Prostate gland (tissue), 2 donors: ENCODE results near the gene ARFGEF2. TPM values are rescaled to one million over a fixed set of nuclear protein-coding genes. Genes with fewer than 3 reads are reported as not detected.

Experiments
- DNase-seq: peaks from one replicate; pipeline ENCODE4 v3.0.0-alpha.2; 2019; ENCODE audit warnings: low spot score
- H3K27ac ChIP-seq, 2 donors: fragments of 200-600 bp; sonication (generic); 2 replicates each; pipeline ENCODE4 v1.5.1; 2017 to 2019
- H3K27me3 ChIP-seq: fragments of 200-600 bp; sonication (generic); replicated peaks from 2 replicates; pipeline ENCODE4 v1.5.1; 2019; ENCODE audit not compliant: insufficient read depth
- H3K36me3 ChIP-seq, 2 donors: fragments of 200-600 bp; sonication (generic); 1 replicate in 1 of 2; 2 replicates in 1 of 2; pipeline versions ENCODE4 v1.5.1 to v1.8.1; 2017 to 2019
- H3K4me1 ChIP-seq: fragments of 200-600 bp; sonication (generic); replicated peaks from 2 replicates; pipeline ENCODE4 v1.5.1; 2019
- H3K4me3 ChIP-seq, 2 donors: fragments of 200-600 bp; sonication (generic); 2 replicates each; pipeline ENCODE4 v1.5.1; 2017 to 2019
- H3K9me3 ChIP-seq: fragments of 200-600 bp; sonication (generic); 2 replicates; pipeline ENCODE4 v1.5.1; 2017
- POLR2A ChIP-seq: fragments of 450-650 bp; IDR thresholded peaks from one replicate; pipeline ENCODE4 v1.6.1; 2016; ENCODE audit warnings: antibody characterized with exemption, mild to moderate bottlenecking
- POLR2AphosphoS5 ChIP-seq: sonication (generic); formaldehyde crosslinking; IDR thresholded peaks from one replicate; pipeline ENCODE4 v1.6.1; 2017; ENCODE audit warnings: antibody characterized with exemption
- WGBS: methylation state at CpG from one replicate; pipeline ENCODE4 v1.1.5; 2018; 5-methylcytosine and 5-hydroxymethylcytosine counted together
- intact Hi-C: fragments of 100-400 bp; cut with DNase I; formaldehyde crosslinking; loops from one replicate; pipeline ENCODE4 v1.14.2; 2022
- total RNA-seq, 2 donors: library from RNA; depleted of rRNA; stranded (reverse); fragments of >200 nt; gene quantifications; one replicate each; pipeline ENCODE4 v1.1.0, GENCODE V29; 2016
- TF ChIP-seq, protein P1 (sequence below), 4 experiments: fragments of 200-600 bp in 2 of 4; fragments of 450-650 bp in 2 of 4; sonication (generic) in 2 of 4; IDR thresholded peaks; 1 replicate in 3 of 4; 2 replicates in 1 of 4; pipeline ENCODE4 v1.5.1; 2016 to 2019; ENCODE audit warnings: antibody characterized with exemption in 4 of 4, mild to moderate bottlenecking in 2 of 4, moderate library complexity in 2 of 4

The ARFGEF2 gene
- total RNA-seq, 2 donors from 2014 or later, result 36.3 to 51.6 TPM

DNA sequence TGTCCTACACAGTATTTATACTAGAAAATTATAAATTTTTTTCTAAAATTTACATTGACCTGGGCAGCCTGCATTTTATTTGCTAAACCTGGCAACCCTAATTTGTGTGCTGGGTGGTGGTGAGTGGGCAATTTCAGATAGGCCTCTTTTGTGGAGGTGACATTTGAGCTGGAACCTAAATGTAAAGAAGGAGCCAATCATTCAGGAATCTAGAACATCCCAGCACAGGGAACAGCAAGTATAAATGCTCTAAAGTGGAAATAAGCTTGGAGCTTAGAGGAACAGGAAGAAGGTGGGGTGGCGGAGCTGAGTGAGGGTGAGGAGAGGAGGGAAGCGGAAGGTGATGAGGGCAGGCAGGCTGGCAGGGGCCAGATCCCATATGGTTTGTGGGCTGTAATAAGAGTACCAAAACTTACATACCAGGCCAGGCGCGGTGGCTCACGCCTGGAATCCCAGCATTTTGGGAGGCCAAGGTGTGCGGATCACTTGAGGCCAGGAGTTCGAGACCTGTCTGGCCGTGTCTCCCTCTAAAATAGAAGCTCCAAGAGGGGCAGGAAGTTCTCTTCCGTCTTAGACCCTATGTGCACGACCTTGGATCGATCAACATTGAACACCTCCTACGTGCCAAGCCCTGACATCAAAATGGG lies 124.1 kb downstream of the ARFGEF2 start:
- Histone ChIP-seq H3K36me3 (no peaks in the 10 kb centered on the region), H3K4me3 (peak overlapping the region; percentile 94), H3K9me3 (no peaks in the 10 kb centered on the region), H3K4me1 (no peaks in the 10 kb centered on the region), H3K27me3 (no peaks in the 10 kb centered on the region), H3K27ac (peak overlapping the region; percentile 93 to 97)
- intact Hi-C loops, result no loop called here
- 13% methylated on average over 12 of the region's 12 CpGs for WGBS
- TF ChIP-seq, protein P1, sequence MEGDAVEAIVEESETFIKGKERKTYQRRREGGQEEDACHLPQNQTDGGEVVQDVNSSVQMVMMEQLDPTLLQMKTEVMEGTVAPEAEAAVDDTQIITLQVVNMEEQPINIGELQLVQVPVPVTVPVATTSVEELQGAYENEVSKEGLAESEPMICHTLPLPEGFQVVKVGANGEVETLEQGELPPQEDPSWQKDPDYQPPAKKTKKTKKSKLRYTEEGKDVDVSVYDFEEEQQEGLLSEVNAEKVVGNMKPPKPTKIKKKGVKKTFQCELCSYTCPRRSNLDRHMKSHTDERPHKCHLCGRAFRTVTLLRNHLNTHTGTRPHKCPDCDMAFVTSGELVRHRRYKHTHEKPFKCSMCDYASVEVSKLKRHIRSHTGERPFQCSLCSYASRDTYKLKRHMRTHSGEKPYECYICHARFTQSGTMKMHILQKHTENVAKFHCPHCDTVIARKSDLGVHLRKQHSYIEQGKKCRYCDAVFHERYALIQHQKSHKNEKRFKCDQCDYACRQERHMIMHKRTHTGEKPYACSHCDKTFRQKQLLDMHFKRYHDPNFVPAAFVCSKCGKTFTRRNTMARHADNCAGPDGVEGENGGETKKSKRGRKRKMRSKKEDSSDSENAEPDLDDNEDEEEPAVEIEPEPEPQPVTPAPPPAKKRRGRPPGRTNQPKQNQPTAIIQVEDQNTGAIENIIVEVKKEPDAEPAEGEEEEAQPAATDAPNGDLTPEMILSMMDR (IDR thresholded peaks at IDR 0.05), result no peak
- TF ChIP-seq POLR2AphosphoS5 (no peak), POLR2A (no peak)
- peak; percentile 5 for DNase-seq

DNA sequence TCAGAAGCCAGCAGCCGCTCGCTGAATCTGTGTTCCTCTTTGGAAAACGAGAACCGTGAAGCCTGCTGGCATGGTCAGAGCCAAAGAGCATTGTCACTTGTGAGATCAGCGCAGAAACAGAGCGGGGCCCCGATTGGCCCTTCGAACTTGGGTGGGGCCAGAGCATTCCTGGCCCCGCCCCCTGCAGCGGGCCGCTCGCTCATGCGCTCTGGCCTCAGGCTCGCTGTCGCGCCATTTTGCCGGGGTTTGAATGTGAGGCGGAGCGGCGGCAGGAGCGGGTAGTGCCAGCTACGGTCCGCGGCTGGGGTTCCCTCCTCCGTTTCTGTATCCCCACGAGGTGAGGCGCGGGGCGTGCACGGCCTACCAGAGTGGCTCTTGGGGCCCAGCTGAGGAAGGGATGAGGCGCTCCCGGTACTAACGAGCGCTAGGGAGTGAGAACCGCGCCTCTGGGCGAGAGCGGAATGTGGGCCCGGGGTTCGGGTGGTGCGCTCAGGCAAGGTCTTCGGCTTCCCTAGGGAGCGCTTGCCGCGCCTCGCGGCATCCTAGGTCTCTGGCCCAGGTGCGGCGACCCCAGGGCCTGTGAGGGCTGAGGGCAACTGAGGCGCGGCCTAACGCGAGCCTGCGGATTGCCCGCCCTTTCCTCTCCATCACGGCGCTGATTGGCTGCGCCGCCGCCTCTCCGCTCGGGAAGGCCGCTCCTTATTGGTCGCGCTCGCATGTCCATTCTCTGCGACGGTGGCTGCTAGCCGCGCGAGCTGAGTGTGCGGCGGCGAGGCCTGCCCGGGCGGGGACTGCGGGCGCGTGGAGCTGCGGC lies 124.8 kb downstream of the ARFGEF2 start, which contains the start of gene CSE1L:
CSE1L (plus strand) TSS at position 226 of the 814 bp plus-strand sequence. CDS start 12,152 bp downstream, outside the sequence.
- TF ChIP-seq, protein P1 (IDR thresholded peaks at IDR 0.05), result peak in 2 of 4 experiments; percentile 38 to 51
- peak; percentile 90 for TF ChIP-seq POLR2AphosphoS5
- peak; percentile 83 for TF ChIP-seq POLR2A
- peak within 1 kb of the TSS; percentile 94 for H3K4me3 ChIP-seq
- H3K27me3 ChIP-seq, result no peaks in the 10 kb centered on the region
- H3K27ac ChIP-seq, result peak within 1 kb of the TSS; percentile 93 to 97
- H3K36me3 ChIP-seq, result no peaks in the 10 kb centered on the region
- H3K4me1 ChIP-seq, result no peaks in the 10 kb centered on the region
- intact Hi-C loops, result no loop called here
- WGBS, result under 1% methylated on average over 60 of the region's 80 CpGs
- H3K9me3 ChIP-seq, result no peaks in the 10 kb centered on the region
- peak; percentile 95 for DNase-seq

DNA sequence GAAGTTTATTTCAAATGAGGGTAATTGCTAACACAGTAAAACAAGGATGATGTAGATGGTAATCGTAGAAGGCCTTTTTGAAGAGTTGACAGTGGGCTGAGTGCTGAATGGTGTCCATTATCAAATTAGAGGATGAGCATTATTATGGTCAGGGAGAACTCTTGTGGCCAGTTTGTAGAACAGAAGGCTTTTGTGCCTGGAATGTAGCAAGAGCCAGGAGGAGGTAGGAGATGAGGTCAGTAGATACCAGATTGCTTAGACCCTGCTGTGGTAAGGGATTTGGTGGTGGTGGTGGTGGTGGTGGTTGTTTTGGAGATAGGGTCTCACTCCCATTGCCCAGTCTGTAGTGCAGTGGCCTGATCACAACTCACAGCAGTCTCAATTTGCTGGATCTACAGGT lies 130.8 kb downstream of the ARFGEF2 start:
- H3K36me3 ChIP-seq, result no peaks in the 10 kb centered on the region
- H3K4me3 ChIP-seq, result no peak overlapping the region
- no peak overlapping the region for H3K27ac ChIP-seq
- H3K27me3 ChIP-seq, result no peaks in the 10 kb centered on the region
- TF ChIP-seq POLR2A (no peak), POLR2AphosphoS5 (no peak)
- TF ChIP-seq, protein P1 (IDR thresholded peaks at IDR 0.05), result no peak
- no peaks in the 10 kb centered on the region for H3K9me3 ChIP-seq
- H3K4me1 ChIP-seq, result no peaks in the 10 kb centered on the region
- no peak for DNase-seq
- intact Hi-C loops, result no loop called here
- WGBS, result 89% methylated on average over 1 of the region's 1 CpG

DNA sequence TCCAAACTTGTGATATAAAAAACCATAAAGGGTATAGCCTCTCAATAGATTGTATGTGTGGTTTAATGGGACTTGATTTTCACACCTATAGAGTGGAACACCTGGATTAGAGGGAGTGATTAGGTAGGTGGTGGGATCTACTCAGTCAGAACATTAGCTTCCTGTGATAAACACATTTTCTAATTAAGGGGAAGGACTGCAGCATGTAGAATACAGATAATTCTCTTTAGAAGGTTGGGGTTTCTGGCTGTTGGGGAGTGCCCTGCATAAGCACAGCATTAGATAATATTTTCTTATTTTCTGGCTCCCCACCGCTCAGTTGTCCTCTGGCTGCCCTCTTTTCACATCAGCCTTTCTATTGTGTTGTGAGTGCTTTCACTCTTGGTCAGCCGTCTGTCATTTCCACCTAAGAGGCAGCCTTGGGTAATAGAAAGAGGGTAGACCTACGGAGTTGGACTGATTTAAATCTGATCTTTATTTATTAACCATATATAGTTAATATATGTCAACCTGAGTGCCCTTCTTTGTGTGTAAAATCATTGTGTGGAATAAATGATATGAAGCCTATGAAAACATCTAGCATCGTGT lies 132.6 kb downstream of the ARFGEF2 start:
- intact Hi-C loops, result no loop called here
- H3K27me3 ChIP-seq, result no peaks in the 10 kb centered on the region
- TF ChIP-seq POLR2AphosphoS5 (no peak), POLR2A (no peak)
- TF ChIP-seq, protein P1 (IDR thresholded peaks at IDR 0.05), result no peak

More for the DNA sequence above, 132.6 kb downstream of the ARFGEF2 start:
- WGBS, result 73% methylated on average over 4 of the region's 4 CpGs
- Histone ChIP-seq H3K36me3 (no peaks in the 10 kb centered on the region), H3K4me3 (no peak overlapping the region), H3K9me3 (no peaks in the 10 kb centered on the region), H3K4me1 (no peaks in the 10 kb centered on the region), H3K27ac (no peak overlapping the region)
- DNase-seq, result no peak
